GM13977 (cell line): ENCODE measurements around the gene MTG1.

Experiments used
- DNase-seq: peaks from one replicate; pipeline ENCODE4 v3.0.0; 2012; ENCODE audit warnings: low spot score
- CTCF ChIP-seq: IDR thresholded peaks from 2 replicates; pipeline ENCODE4 v1.5.1; 2012; ENCODE audit warnings: mild to moderate bottlenecking, control low read depth; ENCODE audit not compliant: insufficient read depth; ENCODE audit errors: extremely low read depth, missing control alignments
- in situ Hi-C: fragments of 300-500 bp; cut with MboI; formaldehyde crosslinking; loops from one replicate; pipeline ENCODE4 v1.12.0; 2022; ENCODE audit warnings: low sequenced_read_pairs, low pct_unique_long_range_greater_than_20kb, mixed read lengths, inconsistent platforms; ENCODE audit not compliant: unreplicated experiment

MTG1 gene

DNA sequence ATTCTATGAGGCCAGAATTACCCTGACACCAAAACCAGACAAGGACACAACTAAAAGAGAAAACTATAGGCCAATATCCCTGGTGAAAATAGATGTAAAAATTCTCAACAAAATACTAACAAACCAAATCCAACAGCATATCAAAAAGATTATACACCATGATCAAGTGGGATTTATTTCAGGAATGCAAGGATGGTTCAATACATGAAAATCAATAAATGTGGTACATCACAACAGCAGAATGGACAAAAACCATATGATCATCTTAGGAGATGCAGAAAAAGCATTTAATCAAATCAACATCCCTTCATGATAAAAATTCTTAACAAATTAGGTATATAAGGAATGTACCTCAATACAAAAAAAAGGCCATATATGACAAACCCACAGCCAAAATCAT, 54.2 kb downstream of the MTG1 start:
- no peak for DNase-seq
- in situ Hi-C loops, result no loop called here
- TF ChIP-seq CTCF, result no peak

- no peak for TF ChIP-seq CTCF
- in situ Hi-C loops, result no loop called here
- no peak for DNase-seq
These were observed 57.4 kb downstream of the MTG1 start for GRCh38 chr10:133451346-133451745.

GRCh38 chr10:133452453-133452852, 58.5 kb downstream of the MTG1 start:
- no peak for DNase-seq
- no peak for TF ChIP-seq CTCF
- in situ Hi-C loops, result no loop called here

DNA sequence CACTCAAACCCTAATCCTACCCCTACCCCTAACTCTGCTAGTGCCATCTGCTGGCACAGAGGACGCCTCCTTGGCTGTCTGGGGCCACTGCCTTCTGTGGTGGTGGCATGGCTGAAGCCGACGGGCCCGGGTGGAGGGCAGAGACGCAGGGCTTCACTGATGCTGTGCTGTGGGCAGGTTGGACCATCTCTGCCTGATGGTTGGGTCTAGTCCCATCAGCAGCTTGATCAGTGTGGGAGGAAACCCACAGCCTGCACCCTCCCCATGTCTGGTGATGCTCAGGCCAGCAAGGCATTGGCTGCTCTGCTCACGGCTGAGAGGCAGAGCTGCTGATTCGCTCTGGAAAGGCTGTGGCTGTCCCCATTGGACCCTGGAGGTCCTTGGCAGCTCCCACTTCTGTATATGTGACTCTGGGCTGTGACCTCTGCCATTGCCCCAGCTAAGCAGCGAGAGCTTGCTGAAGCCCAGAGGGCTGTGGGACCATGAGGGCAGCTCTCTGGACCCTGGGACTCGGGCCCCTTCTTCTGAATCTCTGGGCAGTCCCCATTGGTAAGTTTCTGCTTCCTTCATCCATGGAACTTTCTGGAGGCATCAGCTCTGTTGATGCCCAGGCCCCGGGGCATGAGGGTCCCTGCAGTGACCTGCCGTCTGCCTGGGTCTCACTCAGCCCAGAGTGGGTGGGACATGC, 59.7 kb downstream of the MTG1 start, which contains the start of gene SCART1:
TSS of gene SCART1 (plus strand) at position 430 of the 688 bp plus-strand sequence. CDS start at position 483, 53 bp downstream.
- in situ Hi-C loops, result no loop called here
- no peak for TF ChIP-seq CTCF

GRCh38 chr10:133454204-133454893, 60.4 kb downstream of the MTG1 start:
- in situ Hi-C loops, result no loop called here
- DNase-seq, result no peak
- no peak for TF ChIP-seq CTCF

More for the DNA sequence above, 59.7 kb downstream of the MTG1 start, which contains the start of gene SCART1:
- no peak for DNase-seq

- TF ChIP-seq CTCF, result no peak
- in situ Hi-C loops, result no loop called here
- no peak for DNase-seq
These were observed 61.2 kb downstream of the MTG1 start for GRCh38 chr10:133455196-133455595.
